Measurements from ENCODE around the gene UBA5. TPM values are rescaled to one million over a fixed set of nuclear protein-coding genes. Genes with fewer than 3 reads are reported as not detected.

UBA5 gene
- total and polyA plus RNA-seq, 9 of the 15 experiments (the other 6 are each of a cell fraction or from before 2014, with no cell fraction given), result 8.1 to 71.1 (median 29.4) TPM

- TF ChIP-seq, protein P1, sequence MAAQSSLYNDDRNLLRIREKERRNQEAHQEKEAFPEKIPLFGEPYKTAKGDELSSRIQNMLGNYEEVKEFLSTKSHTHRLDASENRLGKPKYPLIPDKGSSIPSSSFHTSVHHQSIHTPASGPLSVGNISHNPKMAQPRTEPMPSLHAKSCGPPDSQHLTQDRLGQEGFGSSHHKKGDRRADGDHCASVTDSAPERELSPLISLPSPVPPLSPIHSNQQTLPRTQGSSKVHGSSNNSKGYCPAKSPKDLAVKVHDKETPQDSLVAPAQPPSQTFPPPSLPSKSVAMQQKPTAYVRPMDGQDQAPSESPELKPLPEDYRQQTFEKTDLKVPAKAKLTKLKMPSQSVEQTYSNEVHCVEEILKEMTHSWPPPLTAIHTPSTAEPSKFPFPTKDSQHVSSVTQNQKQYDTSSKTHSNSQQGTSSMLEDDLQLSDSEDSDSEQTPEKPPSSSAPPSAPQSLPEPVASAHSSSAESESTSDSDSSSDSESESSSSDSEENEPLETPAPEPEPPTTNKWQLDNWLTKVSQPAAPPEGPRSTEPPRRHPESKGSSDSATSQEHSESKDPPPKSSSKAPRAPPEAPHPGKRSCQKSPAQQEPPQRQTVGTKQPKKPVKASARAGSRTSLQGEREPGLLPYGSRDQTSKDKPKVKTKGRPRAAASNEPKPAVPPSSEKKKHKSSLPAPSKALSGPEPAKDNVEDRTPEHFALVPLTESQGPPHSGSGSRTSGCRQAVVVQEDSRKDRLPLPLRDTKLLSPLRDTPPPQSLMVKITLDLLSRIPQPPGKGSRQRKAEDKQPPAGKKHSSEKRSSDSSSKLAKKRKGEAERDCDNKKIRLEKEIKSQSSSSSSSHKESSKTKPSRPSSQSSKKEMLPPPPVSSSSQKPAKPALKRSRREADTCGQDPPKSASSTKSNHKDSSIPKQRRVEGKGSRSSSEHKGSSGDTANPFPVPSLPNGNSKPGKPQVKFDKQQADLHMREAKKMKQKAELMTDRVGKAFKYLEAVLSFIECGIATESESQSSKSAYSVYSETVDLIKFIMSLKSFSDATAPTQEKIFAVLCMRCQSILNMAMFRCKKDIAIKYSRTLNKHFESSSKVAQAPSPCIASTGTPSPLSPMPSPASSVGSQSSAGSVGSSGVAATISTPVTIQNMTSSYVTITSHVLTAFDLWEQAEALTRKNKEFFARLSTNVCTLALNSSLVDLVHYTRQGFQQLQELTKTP (IDR thresholded peaks at IDR 0.05; ENCODE audit: low read depth in 1 of 2, partially characterized antibody in 2 of 2), result no peak
- no peak for TF ChIP-seq ZNF589 (CRISPR knock-in tag; IDR thresholded peaks at IDR 0.05; ENCODE audit: low read depth)
- TF ChIP-seq MLX (CRISPR knock-in tag; conservative IDR thresholded peaks at IDR 0.05), result no peak
- no peak for TF ChIP-seq RBM14 (IDR thresholded peaks at IDR 0.05; ENCODE audit: borderline replicate concordance, insufficient read depth, low read depth, low read length)
- TF ChIP-seq ZNF507 (tag; conservative IDR thresholded peaks at IDR 0.05), result no peak
- no peak for TF ChIP-seq SRF (CRISPR knock-in tag; IDR thresholded peaks at IDR 0.05)
These were observed 17.6 kb upstream of the UBA5 start (continued) for GRCh38 chr3:132642539-132642847.

All from K562 (cell line).